ENCODE measurements around the gene DOCK1.

Gene DOCK1

GRCh38 chr10:127410030-127410429 is 504.8 kb downstream of the DOCK1 start:
- DNase-seq = no peak

GRCh38 chr10:127411062-127411461 is 505.8 kb downstream of the DOCK1 start:
- DNase-seq = no peak

GRCh38 chr10:127413326-127413725 is 508.1 kb downstream of the DOCK1 start:
- DNase-seq = no peak

GRCh38 chr10:127414024-127414423 is 508.8 kb downstream of the DOCK1 start:
- DNase-seq = no peak

GRCh38 chr10:127415116-127415515 is 509.9 kb downstream of the DOCK1 start:
- DNase-seq = no peak

GRCh38 chr10:127415901-127416581 is 510.8 kb downstream of the DOCK1 start:
- no peak for DNase-seq

- DNase-seq = no peak
Observed at GRCh38 chr10:127417031-127417430, 511.8 kb downstream of the DOCK1 start.

GRCh38 chr10:127417686-127418401 is 512.6 kb downstream of the DOCK1 start:
- DNase-seq = no peak

- DNase-seq = no peak
Observed at GRCh38 chr10:127418536-127419168, 513.4 kb downstream of the DOCK1 start.

GRCh38 chr10:127420138-127420684 is 515.0 kb downstream of the DOCK1 start:
- DNase-seq = no peak

- DNase-seq = no peak
Observed at GRCh38 chr10:127423218-127423915, 518.1 kb downstream of the DOCK1 start.

- DNase-seq = no peak
Observed at GRCh38 chr10:127424594-127425264, 519.5 kb downstream of the DOCK1 start.

GRCh38 chr10:127426746-127427145 is 521.5 kb downstream of the DOCK1 start:
- DNase-seq = no peak

- no peak for DNase-seq
Observed at GRCh38 chr10:127427926-127428325, 522.7 kb downstream of the DOCK1 start.

GRCh38 chr10:127428385-127428980 is 523.3 kb downstream of the DOCK1 start:
- no peak for DNase-seq

- DNase-seq = no peak
Observed at GRCh38 chr10:127429601-127430312, 524.5 kb downstream of the DOCK1 start.

GRCh38 chr10:127431525-127431924 is 526.3 kb downstream of the DOCK1 start:
- no peak for DNase-seq

GRCh38 chr10:127434006-127434405 is 528.8 kb downstream of the DOCK1 start:
- DNase-seq = no peak

GRCh38 chr10:127435246-127435645 is 530.0 kb downstream of the DOCK1 start:
- DNase-seq = no peak

GRCh38 chr10:127440371-127440770 is 535.1 kb downstream of the DOCK1 start:
- DNase-seq = no peak
